ENCODE measurements around the gene WDFY2.
"Not testable (repeated sequence)": the region's sequence is repeated elsewhere in the genome, so short reads cannot be mapped to it uniquely, and the experiment has no call there.

WDFY2 gene

GRCh38 chr13:51643105-51643881 is 59.0 kb downstream of the WDFY2 start:
- TF ChIP-seq CTCF (conservative IDR thresholded peaks at IDR 0.05; ENCODE audit: low read length) = no peak
- peak; percentile 98 for DNase-seq (ENCODE audit: low read depth)
- peak overlapping the region; percentile 33 for H3K4me3 ChIP-seq (ENCODE audit: low read length)

GRCh38 chr13:51643882-51644281 is 59.6 kb downstream of the WDFY2 start:
- H3K4me3 ChIP-seq (ENCODE audit: low read length) = peak overlapping the region; percentile 12; the same call in 1 of the 2 replicates
- peak; percentile 95 for DNase-seq (ENCODE audit: low read depth)
- no peak for TF ChIP-seq CTCF (conservative IDR thresholded peaks at IDR 0.05; ENCODE audit: low read length)

- DNase-seq (ENCODE audit: low read depth) = peak; percentile 73
- no peak overlapping the region for H3K4me3 ChIP-seq (ENCODE audit: low read length)
- TF ChIP-seq CTCF (conservative IDR thresholded peaks at IDR 0.05; ENCODE audit: low read length) = no peak
Measured at GRCh38 chr13:51644654-51645053, 60.4 kb downstream of the WDFY2 start.

GRCh38 chr13:51645154-51645650 is 60.9 kb downstream of the WDFY2 start:
- TF ChIP-seq CTCF (conservative IDR thresholded peaks at IDR 0.05; ENCODE audit: low read length) = peak; percentile 18; the same call in 1 of the 2 replicates
- peak; percentile 91 for DNase-seq (ENCODE audit: low read depth)
- no peak overlapping the region for H3K4me3 ChIP-seq (ENCODE audit: low read length)

GRCh38 chr13:51645761-51646670 is 61.8 kb downstream of the WDFY2 start:
- no peak for TF ChIP-seq CTCF (conservative IDR thresholded peaks at IDR 0.05; ENCODE audit: low read length)
- no peak for DNase-seq (ENCODE audit: low read depth)
- no peak overlapping the region for H3K4me3 ChIP-seq (ENCODE audit: low read length)

GRCh38 chr13:51647067-51647466 is 62.8 kb downstream of the WDFY2 start:
- DNase-seq (ENCODE audit: low read depth) = no peak
- H3K4me3 ChIP-seq (ENCODE audit: low read length) = no peak overlapping the region
- no peak for TF ChIP-seq CTCF (conservative IDR thresholded peaks at IDR 0.05; ENCODE audit: low read length)

GRCh38 chr13:51652193-51652592 is 67.9 kb downstream of the WDFY2 start:
- DNase-seq (ENCODE audit: low read depth); H3K4me3 ChIP-seq (ENCODE audit: low read length): not testable (repeated sequence)

All from AG10803 (cell line).